Glomerular visceral epithelial cell (primary cell): ENCODE data around the gene AFDN.

Source experiments
- DNase-seq: peaks from one replicate; pipeline ENCODE4 v3.0.0-alpha.2; 2016; ENCODE audit errors: extremely low spot score

Gene AFDN

GRCh38 chr6:167817729-167818128 is 9.0 kb upstream of the AFDN start:
- no peak for DNase-seq

DNA sequence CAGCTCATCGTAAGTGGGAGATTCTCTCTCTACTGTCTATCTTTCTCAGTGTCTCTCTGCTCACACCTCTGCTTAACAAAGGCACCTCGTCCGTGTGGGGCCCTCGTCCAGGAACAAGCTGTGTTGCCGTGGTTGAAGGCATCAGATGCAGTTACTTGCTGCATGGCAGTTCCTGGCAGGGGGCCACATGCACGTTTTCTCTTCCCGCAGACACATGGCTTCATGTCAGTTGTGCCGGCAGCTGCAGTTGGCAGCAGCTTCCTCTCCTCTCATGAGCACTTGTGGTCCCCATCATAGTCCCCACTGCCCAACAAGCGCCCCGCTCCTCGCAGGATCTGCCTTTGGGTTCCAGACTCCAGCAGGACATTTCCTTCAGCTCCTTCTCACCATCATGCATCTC is 7.1 kb upstream of the AFDN start:
- DNase-seq, result no peak

DNA sequence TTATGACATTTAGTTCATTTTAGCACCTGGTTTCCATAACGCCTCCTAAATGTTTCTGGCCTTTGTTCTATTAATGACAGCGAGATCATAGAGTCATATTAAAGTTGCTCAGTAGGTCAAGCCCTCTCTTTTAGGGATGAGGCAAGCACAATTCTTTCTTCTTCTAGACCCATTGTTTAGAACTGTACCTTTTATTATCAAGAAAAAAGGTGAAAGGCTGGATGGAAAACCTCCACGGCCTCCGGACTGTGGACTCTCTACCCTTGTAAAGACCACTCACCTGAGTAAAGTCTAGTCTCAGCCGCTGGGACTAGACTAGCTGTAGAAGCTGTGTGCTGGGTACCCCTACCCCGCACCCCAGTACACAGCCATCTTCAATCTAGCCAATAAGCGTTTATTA is 6.0 kb upstream of the AFDN start:
- no peak for DNase-seq

DNA sequence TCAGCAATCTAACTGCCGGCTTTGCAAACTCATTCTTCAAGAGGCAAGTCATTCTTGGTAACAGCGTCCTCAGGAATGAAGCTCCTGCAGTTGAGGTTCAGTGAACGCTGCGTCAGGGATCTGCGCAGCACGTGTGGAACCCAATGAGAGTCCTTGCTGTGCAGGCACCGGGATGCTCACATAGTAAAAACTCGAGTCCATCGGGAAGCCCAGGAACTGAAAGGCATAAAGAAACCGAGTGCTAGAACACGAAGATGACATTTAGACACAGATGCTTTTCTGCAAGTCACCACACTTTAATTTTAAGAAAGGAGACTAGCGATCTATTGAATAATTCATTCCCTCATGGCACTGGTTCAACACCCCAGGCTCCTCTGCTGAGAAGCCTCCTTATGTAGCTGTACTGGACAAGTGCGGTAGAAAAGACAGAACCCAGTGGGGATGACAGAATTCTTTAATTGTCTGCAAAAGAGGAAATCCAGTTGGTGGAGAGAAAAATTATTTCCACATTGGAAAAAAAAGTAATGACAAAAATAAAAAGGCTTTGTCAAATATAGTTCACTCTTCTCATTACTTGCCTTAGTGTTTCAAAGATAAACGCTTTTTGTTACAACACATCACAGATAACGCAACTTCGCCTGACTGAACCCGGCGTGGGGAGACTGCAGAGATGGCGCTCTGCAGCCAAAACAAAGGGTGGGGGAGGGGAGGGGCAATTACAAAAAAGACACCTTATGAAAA is 1.9 kb upstream of the AFDN start:
- DNase-seq, result no peak

DNA sequence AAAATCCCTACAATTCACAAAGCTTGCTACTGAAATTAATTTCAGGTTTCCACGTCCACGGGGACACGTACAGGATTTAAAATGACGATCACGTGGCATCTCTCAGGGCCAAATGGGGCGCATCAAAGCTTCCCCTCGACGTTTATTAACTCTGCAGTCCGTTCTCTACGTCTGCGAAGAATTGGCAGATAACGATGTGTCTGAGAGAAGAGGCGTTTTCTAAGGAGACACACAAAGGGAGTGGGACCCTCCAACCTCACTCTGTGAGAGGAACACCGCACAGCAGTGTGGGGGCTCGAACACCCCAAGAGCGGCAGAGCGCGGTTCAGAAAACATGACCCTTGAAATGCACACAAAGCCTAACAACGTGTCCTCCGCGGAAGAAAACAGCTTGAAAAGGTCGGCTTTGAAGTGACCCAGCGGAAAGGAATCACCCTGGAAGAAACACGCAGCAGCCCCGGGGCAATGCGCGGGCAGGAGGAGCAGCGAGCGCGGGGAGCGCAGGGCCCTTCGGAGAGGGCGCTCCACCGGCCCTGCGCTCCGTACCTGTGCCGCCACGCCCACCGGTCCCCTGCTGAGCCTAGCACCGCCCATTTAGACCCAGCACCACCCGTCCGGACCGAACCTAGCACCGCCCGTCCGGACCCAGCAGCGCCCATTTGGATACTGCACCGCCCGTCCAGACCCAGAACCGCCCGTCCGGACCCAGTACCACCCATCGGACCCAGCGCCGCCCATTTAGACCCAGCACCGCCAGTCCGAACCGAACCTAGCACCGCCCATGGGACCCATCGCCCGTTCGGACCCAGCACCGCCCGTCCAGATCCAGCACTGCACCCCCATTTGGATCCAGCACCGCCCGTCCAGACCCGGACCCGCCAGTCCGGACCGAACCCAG is 1.1 kb upstream of the AFDN start:
- peak; percentile 31 for DNase-seq

- DNase-seq, result peak; percentile 78
Measured at GRCh38 chr6:167826230-167826895, 348 bp upstream of the AFDN start.

GRCh38 chr6:167827583-167828324 is 1.0 kb downstream of the AFDN start:
- peak; percentile 45 for DNase-seq

GRCh38 chr6:167828325-167828956 is 1.7 kb downstream of the AFDN start:
- DNase-seq, result no peak

- no peak for DNase-seq
Measured at GRCh38 chr6:167829513-167829912, 2.8 kb downstream of the AFDN start.

- no peak for DNase-seq
Measured at GRCh38 chr6:167831281-167831828, 4.6 kb downstream of the AFDN start.

DNA sequence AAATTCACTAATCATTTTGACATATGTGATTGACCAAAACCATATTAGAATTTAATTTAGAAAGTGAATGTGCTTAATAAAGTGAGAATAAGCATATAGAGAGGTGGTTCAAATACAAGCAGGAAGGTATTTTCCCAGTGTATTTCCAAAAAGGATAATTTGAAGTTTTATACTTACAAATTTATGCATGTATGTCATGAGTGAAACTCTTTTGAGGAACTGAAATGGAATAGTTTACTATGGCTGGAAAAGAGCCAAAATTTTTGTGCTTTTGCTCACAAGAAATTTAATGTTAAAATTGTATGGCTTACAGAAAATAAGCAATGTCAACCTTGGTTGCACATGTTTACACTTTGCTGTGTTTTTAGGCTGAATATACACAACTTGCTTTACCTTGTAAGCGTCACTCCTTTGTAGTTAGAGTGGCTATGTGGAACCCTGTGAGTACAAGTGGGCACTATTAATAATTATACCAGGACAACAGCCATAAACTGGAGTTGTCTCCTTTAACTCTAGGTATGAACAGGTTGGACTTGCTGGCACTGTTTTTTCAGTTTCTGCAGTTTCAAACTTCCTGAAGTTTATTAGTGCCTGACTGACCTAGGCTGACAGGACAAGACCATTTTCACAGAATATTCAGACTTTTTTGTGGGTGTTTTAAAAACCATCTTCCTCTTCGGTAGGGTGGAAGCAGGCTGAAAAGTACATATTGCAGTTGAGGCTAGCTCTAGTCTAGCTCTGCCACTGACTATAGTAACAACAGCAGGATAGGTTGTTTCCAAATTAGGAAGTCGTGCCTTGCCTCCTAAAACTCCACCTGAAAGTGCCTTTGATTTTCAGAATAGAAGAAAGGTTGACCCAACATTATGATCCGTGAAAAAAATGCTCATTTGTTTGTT is 6.0 kb downstream of the AFDN start:
- DNase-seq, result no peak

DNA sequence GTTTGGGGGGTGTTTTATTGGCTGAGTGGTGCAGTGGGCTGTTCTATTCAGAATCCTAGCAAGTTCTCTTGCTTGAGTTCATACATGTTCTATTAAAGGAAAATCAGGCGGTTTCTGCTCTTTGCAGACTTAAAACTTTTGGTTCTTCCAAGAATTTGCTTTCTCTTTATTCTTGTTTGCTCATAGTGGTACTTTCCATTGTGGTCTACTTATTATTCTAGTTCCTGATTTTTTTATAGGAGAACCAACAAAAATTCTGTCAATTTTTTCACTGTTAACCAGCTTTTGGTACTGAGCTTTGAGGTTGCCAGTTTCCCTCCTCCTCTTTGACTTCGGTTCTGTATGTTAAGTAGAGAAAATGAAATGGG is 6.7 kb downstream of the AFDN start:
- DNase-seq, result no peak

- no peak for DNase-seq
Measured at GRCh38 chr6:167835260-167835659, 8.5 kb downstream of the AFDN start.

DNA sequence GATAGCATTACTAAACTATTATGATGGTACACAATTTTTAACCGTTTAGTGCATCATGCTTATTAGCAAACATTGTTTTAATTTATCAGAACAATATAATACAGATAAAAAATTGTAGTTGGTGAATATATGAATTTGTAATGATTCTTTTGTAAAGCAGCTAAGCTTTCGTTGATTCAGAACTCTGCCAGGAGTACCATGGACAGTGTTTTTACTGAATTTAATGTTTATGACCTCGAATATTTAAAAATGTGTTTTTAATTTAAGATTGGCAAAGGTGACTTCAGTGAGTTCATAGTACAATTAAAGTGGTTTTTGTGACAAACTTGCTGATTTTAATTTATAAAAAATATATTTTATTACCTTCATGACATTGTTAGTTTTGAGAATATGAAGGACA is 10.0 kb downstream of the AFDN start:
- DNase-seq, result no peak

GRCh38 chr6:167838207-167838748 is 11.6 kb downstream of the AFDN start:
- no peak for DNase-seq

DNA sequence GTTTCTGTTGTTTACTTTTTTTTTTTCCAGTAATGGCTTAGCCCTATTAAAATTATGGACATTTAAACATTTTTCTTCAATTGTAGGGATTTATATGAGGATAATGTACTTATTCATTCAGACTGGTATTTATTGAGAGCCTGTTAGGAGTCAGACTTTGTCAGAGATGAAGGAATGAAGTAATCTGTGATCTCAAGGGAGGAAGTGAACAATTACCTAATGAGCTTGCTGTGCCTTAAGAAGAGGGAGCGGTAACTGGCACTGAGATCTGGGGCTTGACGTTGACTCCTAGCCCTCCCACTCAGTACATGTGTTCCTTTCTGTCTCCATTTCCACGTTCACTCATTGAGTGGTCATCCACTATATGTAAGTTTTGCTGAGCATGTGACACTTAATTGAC is 12.6 kb downstream of the AFDN start:
- DNase-seq, result no peak

DNA sequence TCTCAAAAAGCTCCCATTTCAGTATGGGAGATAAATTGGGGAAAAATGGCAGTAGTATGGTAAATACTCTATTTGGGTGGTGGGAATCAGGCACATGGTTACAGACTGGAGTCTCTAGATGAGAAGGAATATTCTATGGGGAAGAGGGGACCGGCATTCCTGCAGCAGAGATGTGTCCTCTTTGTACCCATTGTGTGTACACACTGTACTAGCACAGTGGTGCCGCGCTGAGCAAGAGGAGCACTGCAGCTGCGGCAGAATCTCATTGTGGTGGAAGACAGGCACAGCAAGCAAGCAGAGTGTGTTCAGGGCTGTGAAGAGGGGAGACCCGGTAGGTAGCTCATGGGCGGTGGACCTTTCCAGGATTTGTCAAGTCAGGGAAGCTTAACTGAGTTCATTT is 13.0 kb downstream of the AFDN start:
- no peak for DNase-seq

GRCh38 chr6:167840160-167840525 is 13.4 kb downstream of the AFDN start:
- no peak for DNase-seq

DNA sequence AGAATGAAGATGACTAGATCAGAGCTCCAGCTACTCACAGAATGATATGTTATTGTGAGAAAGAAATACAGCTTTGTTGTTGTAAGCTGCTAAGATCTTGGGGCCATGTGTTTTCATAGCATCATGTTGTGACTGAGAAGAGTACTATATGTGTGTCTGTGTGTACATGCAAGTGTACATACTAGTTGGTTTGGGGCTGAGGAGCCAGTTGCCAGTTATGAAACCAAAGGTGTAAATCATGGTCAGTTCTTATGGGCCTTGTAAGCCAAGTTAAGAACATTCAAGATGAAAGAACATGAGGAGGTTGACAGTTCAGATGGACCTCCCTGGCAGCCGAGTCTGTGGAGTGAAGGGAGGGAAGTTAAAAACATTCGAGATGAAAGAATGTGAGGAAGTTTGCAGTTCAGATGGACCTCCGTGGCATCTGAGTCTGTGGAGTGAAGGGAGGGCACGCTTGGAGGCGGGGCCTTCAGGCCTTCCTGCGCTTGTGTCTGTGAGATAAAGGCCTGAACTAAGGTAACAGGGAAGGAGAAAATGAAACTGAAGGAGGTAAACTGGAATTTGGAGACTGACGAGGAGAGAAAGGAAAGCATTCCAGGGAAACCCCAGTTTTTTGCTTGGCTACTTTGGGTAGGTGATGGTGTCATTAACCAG is 13.9 kb downstream of the AFDN start:
- no peak for DNase-seq
